GM18499 (cell line): ENCODE measurements around the gene SLC7A6.

Experiments
- ATAC-seq: cut with Tn5 transposase; IDR thresholded peaks from one replicate; pipeline ENCODE4 v1.9.1; 2021; ENCODE audit warnings: moderate number of reproducible peaks; ENCODE audit not compliant: insufficient read depth, unreplicated experiment

Gene SLC7A6

GRCh38 chr16:68338326-68339119 is 74.2 kb downstream of the SLC7A6 start:
- no peak for ATAC-seq

GRCh38 chr16:68339214-68339613 is 74.9 kb downstream of the SLC7A6 start:
- ATAC-seq, result no peak

- no peak for ATAC-seq
These were observed 78.3 kb downstream of the SLC7A6 start for GRCh38 chr16:68342620-68343019.

- no peak for ATAC-seq
These were observed 78.8 kb downstream of the SLC7A6 start for GRCh38 chr16:68343137-68343536.

GRCh38 chr16:68344252-68344651 is 79.9 kb downstream of the SLC7A6 start:
- no peak for ATAC-seq

GRCh38 chr16:68345351-68345810 is 81.1 kb downstream of the SLC7A6 start:
- no peak for ATAC-seq

GRCh38 chr16:68345958-68346635 is 81.8 kb downstream of the SLC7A6 start:
- ATAC-seq, result no peak

- ATAC-seq, result no peak
These were observed 82.7 kb downstream of the SLC7A6 start for GRCh38 chr16:68346892-68347480.

- no peak for ATAC-seq
These were observed 83.3 kb downstream of the SLC7A6 start for GRCh38 chr16:68347605-68348004.

GRCh38 chr16:68348639-68349445 is 84.5 kb downstream of the SLC7A6 start:
- ATAC-seq, result no peak

- no peak for ATAC-seq
These were observed 85.6 kb downstream of the SLC7A6 start for GRCh38 chr16:68349838-68350410.

GRCh38 chr16:68350813-68351350 is 86.6 kb downstream of the SLC7A6 start:
- ATAC-seq, result no peak
